ENCODE data around the gene ABLIM2.

DNA sequence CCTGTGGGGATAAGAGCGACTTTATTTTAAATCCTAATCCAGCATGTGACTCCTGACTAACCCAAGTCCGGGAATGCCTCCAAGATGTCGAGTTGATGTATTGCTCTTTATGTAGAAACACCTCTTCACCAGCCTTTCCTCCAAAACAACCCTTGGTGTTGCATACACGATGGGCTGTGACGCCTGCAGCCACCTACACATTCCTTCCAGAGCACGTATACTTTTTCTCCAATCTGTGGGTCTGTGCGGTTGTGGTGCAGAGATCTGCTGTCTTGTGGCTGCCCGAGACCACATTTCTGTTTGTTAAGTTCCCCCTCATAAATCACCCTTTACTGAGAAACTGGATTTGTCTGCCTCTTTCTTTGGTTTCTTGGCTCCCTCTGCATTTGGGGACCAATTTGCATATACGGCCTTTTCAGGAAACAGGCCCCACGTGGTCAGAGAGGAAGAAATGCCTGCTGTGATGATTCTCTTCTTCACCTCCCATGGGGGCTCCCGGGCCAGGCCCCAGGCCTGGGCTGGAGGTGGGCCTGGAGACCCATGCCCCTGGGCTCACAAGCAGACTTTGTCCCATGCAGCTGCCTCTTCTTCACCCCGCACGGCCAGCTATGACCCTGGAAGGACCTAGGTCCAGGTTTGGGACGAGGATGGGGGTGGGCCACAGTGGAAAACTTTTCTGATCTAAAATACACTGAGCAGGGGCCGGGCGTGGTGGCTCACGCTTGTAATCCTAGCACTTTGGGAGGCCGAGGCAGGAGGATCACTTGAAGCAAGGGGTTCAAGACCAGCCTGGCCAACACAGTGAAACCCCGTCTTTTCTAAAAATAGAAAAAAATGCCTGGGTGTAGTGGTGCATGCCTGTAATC lies 197.6 kb downstream of the ABLIM2 start:
- TF ChIP-seq, protein P1, sequence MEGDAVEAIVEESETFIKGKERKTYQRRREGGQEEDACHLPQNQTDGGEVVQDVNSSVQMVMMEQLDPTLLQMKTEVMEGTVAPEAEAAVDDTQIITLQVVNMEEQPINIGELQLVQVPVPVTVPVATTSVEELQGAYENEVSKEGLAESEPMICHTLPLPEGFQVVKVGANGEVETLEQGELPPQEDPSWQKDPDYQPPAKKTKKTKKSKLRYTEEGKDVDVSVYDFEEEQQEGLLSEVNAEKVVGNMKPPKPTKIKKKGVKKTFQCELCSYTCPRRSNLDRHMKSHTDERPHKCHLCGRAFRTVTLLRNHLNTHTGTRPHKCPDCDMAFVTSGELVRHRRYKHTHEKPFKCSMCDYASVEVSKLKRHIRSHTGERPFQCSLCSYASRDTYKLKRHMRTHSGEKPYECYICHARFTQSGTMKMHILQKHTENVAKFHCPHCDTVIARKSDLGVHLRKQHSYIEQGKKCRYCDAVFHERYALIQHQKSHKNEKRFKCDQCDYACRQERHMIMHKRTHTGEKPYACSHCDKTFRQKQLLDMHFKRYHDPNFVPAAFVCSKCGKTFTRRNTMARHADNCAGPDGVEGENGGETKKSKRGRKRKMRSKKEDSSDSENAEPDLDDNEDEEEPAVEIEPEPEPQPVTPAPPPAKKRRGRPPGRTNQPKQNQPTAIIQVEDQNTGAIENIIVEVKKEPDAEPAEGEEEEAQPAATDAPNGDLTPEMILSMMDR (conservative IDR thresholded peaks at IDR 0.05; ENCODE audit: low read length) = no peak
- TF ChIP-seq EZH2phosphoT487 (IDR thresholded peaks at IDR 0.05; ENCODE audit: borderline replicate concordance, low read depth, low read length) = no peak
